Colonic mucosa (tissue), 4 donors: ENCODE data around the gene NR2E3. TPM values are rescaled to one million over a fixed set of nuclear protein-coding genes. Genes with fewer than 3 reads are reported as not detected.

Experiments used
- DNase-seq: peaks from one replicate; pipeline ENCODE4 v3.0.0-alpha.2; 2020
- H3K27ac ChIP-seq: fragments of 200-600 bp; one replicate; pipeline ENCODE4 v1.8.0; 2021
- H3K27me3 ChIP-seq: fragments of 200-600 bp; one replicate; pipeline ENCODE4 v1.8.0; 2021
- H3K36me3 ChIP-seq: fragments of 200-600 bp; one replicate; pipeline ENCODE4 v1.8.0; 2021
- H3K4me1 ChIP-seq: fragments of 200-600 bp; one replicate; pipeline ENCODE4 v1.8.0; 2021; ENCODE audit warnings: mild to moderate bottlenecking
- H3K4me3 ChIP-seq: fragments of 200-600 bp; one replicate; pipeline ENCODE4 v1.8.0; 2021
- H3K9ac ChIP-seq, 2 donors: one replicate each; pipeline ENCODE4 v1.7.0; 2013; ENCODE audit warnings: control low read depth in 2 of 2, low read depth in 2 of 2, low read length in 2 of 2
- H3K9me3 ChIP-seq: fragments of 200-600 bp; one replicate; pipeline ENCODE4 v1.8.0; 2021
- intact Hi-C: fragments of 100-400 bp; cut with DNase I; formaldehyde crosslinking; loops from one replicate; pipeline ENCODE4 v1.14.1; 2022
- total RNA-seq, 2 donors: library from RNA; stranded (reverse); fragmentation: NEBNext Ultra II Directional in 1 of 2; extraction: Animal tissue kit (Norgen Biotek cat#: 25700) in 1 of 2; gene quantifications; one replicate each; pipeline ENCODE4 v1.2.1, GENCODE V29; 2021
- TF ChIP-seq, protein P1 (sequence below): fragments of 200-600 bp; IDR thresholded peaks from one replicate; pipeline ENCODE4 v1.8.0; 2022; ENCODE audit warnings: antibody characterized with exemption, mild to moderate bottlenecking
- donor health status: healthy.
- donor health status: DM: no; HTN: no; CAD: no.
- donor health status: DM: no; HTN: no; CAD: no.

The NR2E3 gene
- total RNA-seq, 2 donors from 2014 or later = 0.35 to 0.64 TPM

DNA sequence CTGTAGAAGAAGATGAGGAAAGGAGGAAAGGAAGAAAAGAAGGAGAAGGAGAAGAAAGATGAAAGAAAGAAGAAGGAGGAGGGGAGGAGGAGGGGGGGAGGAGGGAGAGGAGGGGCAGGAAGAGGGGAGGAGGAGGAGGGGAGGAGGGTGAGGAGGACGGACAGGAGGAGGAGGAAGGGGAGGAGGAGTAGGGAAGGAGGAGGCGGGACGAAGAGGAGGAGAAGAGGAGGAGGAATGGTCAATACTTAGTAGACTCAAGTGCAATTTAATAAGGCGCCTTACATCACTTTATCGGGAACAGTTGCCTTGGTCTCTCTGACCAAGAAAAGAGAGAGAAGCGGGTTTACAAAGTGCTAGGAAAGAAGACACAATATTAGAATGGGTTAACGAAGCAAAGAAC lies 23.7 kb upstream of the NR2E3 start:
- Histone ChIP-seq H3K9ac (no peak overlapping the region), H3K27ac (no peak overlapping the region), H3K27me3 (no peaks in the 10 kb centered on the region), H3K36me3 (no peaks in the 10 kb centered on the region), H3K4me3 (no peak overlapping the region), H3K4me1 (no peaks in the 10 kb centered on the region), H3K9me3 (no peaks in the 10 kb centered on the region)
- intact Hi-C loops = no loop called here
- peak; percentile 7 for DNase-seq
- TF ChIP-seq, protein P1, sequence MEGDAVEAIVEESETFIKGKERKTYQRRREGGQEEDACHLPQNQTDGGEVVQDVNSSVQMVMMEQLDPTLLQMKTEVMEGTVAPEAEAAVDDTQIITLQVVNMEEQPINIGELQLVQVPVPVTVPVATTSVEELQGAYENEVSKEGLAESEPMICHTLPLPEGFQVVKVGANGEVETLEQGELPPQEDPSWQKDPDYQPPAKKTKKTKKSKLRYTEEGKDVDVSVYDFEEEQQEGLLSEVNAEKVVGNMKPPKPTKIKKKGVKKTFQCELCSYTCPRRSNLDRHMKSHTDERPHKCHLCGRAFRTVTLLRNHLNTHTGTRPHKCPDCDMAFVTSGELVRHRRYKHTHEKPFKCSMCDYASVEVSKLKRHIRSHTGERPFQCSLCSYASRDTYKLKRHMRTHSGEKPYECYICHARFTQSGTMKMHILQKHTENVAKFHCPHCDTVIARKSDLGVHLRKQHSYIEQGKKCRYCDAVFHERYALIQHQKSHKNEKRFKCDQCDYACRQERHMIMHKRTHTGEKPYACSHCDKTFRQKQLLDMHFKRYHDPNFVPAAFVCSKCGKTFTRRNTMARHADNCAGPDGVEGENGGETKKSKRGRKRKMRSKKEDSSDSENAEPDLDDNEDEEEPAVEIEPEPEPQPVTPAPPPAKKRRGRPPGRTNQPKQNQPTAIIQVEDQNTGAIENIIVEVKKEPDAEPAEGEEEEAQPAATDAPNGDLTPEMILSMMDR = no peak

DNA sequence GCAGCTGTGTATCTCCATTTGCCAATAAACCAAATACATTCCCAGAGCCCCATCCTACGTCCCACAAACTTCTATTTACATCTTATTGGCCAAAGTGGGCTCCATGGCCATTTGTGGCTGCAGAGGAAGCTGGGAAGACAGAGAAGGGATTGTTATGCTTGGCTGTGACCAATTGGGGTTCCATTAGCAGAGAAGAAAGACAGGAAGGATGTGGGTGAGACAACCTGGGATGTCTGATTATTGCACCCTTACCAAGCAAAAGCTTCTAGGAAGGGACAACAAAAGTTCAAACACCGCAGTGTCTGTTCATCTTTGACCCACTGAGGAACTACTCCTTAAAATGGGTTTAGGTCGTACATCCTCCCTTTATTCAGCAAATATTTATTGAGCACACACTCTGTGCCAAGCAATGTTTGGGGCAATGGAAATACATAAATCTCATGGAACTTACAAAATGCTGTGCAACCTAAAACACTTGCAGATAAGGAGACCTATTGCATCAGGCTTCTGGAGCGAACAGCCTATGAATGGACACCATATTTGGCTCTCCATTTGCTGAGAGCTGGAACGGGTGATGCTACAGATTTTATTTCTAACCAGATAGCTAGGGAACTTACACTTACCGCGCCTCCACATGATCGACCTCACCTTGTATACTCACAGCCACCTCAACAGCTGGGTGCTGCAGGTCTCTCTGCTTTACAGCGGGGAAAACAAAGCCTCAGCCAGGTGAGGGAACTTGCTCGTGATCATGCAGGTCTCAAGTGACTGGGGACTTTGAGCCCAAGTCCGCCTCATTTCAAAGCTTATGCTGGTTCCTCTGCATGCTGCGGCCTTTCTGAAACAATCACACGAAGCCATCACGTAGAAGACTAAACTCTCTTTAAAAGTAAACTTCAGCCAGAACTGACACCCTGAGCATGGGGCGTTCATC lies 21.4 kb upstream of the NR2E3 start:
- intact Hi-C loops = no loop called here
- peak; percentile 24 for DNase-seq
- H3K4me1 ChIP-seq = no peaks in the 10 kb centered on the region
- H3K27ac ChIP-seq = no peak overlapping the region
- no peaks in the 10 kb centered on the region for H3K27me3 ChIP-seq
- H3K9ac ChIP-seq = no peak overlapping the region
- TF ChIP-seq, protein P1 = no peak
- no peaks in the 10 kb centered on the region for H3K9me3 ChIP-seq
- no peaks in the 10 kb centered on the region for H3K36me3 ChIP-seq
- no peak overlapping the region for H3K4me3 ChIP-seq

DNA sequence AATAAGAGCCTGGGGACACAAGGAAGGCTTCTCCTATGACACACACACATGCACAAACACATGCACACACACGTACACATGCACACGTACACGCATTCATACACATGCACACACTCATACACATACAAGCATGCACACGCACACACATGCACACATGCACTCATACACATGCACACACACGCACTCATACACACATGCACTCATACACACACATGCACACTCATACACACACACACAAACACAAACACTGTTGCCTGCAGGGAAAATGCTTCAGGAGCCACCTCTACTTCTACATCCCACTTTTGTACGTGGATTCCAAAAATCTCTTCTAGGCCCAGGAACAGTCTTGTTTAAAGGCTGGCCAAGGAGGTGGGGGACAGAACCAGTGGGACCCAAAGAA lies 20.7 kb upstream of the NR2E3 start:
- no peaks in the 10 kb centered on the region for H3K27me3 ChIP-seq
- TF ChIP-seq, protein P1 = no peak
- intact Hi-C loops = no loop called here
- no peak overlapping the region for H3K9ac ChIP-seq
- no peaks in the 10 kb centered on the region for H3K4me1 ChIP-seq
- H3K27ac ChIP-seq = no peak overlapping the region
- H3K9me3 ChIP-seq = no peaks in the 10 kb centered on the region
- DNase-seq = no peak
- H3K4me3 ChIP-seq = no peak overlapping the region
- H3K36me3 ChIP-seq = no peaks in the 10 kb centered on the region

DNA sequence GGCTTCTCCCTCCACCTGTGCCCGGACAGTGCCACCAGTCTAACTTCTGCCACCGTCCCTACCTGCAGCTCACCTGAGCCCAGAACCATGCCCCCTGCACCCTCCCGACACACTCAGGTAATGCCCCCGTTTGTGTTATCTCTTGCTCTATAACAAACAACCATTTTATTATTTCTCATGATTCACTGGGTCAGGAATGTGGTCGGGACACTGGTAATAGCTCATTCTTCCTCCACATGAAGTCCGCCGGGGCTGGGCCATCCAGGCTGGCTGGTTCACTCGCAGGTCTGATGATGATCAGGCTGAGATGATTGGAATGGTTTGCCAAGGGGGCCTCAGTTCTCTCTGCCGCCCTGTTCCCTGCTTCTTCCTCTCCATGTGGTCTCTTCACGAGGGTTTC lies 20.3 kb upstream of the NR2E3 start:
- TF ChIP-seq, protein P1 = no peak
- H3K9ac ChIP-seq = no peak overlapping the region
- H3K9me3 ChIP-seq = no peaks in the 10 kb centered on the region
- no peak overlapping the region for H3K4me3 ChIP-seq
- DNase-seq = peak; percentile 29
- H3K4me1 ChIP-seq = no peaks in the 10 kb centered on the region
- no peaks in the 10 kb centered on the region for H3K27me3 ChIP-seq
- intact Hi-C loops = no loop called here
- no peaks in the 10 kb centered on the region for H3K36me3 ChIP-seq
- H3K27ac ChIP-seq = no peak overlapping the region

DNA sequence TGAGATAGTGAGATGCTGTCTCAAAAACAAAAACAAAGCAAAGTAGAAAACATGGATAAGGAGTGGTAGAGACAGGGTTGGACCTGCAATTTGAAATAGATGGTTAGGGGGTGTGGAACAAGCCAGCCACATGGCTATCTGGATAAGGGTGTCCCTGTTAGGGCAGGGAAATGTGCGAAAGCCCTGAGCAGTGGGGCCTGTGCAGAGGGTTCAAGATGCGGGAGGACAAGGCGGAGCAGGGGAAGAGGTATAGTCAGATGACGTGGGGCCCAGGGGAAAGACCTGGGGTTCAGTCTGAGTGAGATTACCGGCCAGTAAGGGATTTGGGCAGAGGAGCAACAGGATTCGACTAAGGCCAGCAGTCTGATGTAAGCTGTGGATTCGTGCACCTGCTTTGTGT lies 18.4 kb upstream of the NR2E3 start:
- Histone ChIP-seq H3K36me3 (no peaks in the 10 kb centered on the region), H3K4me1 (no peaks in the 10 kb centered on the region), H3K4me3 (no peak overlapping the region), H3K9me3 (no peaks in the 10 kb centered on the region), H3K27ac (no peak overlapping the region), H3K9ac (no peak overlapping the region), H3K27me3 (no peaks in the 10 kb centered on the region)
- DNase-seq = peak; percentile 16
- intact Hi-C loops = no loop called here
- TF ChIP-seq, protein P1 = no peak
